ENCODE data around the gene PRPS2. TPM values are rescaled to one million over a fixed set of nuclear protein-coding genes. Genes with fewer than 3 reads are reported as not detected.
A peak's percentile ranks its signal among the peaks of the same experiment; 100 is the strongest.

The PRPS2 gene
- total RNA-seq, 1 donor from 2014 or later, result 53.3 TPM

GRCh38 chrX:12814420-12814819 lies 23.2 kb downstream of the PRPS2 start:
- peak; percentile 42 for DNase-seq (ENCODE audit: low spot score)

- no peak for DNase-seq (ENCODE audit: low spot score)
Observed at GRCh38 chrX:12817528-12817927, 26.3 kb downstream of the PRPS2 start.

- DNase-seq (ENCODE audit: low spot score), result no peak
Observed at GRCh38 chrX:12819222-12819621, 28.0 kb downstream of the PRPS2 start.

- DNase-seq (ENCODE audit: low spot score), result no peak
Observed at GRCh38 chrX:12820737-12821136, 29.5 kb downstream of the PRPS2 start.

GRCh38 chrX:12824944-12825343 lies 33.7 kb downstream of the PRPS2 start:
- DNase-seq (ENCODE audit: low spot score), result no peak

- DNase-seq (ENCODE audit: low spot score), result no peak
Observed at GRCh38 chrX:12825801-12826200, 34.6 kb downstream of the PRPS2 start.

GRCh38 chrX:12843061-12843667 lies 52.0 kb downstream of the PRPS2 start:
- no peak for DNase-seq (ENCODE audit: low spot score)

GRCh38 chrX:12843668-12844279 lies 52.6 kb downstream of the PRPS2 start:
- no peak for DNase-seq (ENCODE audit: low spot score)

GRCh38 chrX:12844319-12844718 lies 53.1 kb downstream of the PRPS2 start:
- DNase-seq (ENCODE audit: low spot score), result no peak

- DNase-seq (ENCODE audit: low spot score), result no peak
Observed at GRCh38 chrX:12865359-12865758, 74.1 kb downstream of the PRPS2 start.

- no peak for DNase-seq (ENCODE audit: low spot score)
Observed at GRCh38 chrX:12866451-12867377, 75.5 kb downstream of the PRPS2 start, which contains the start of gene TLR7. TSS of gene TLR7 (plus strand) at chrX:12867072. CDS start at chrX:12867579, 507 bp downstream.

GRCh38 chrX:12867685-12868084 lies 76.5 kb downstream of the PRPS2 start:
- DNase-seq (ENCODE audit: low spot score), result no peak

GRCh38 chrX:12868747-12869146 lies 77.5 kb downstream of the PRPS2 start:
- no peak for DNase-seq (ENCODE audit: low spot score)

GRCh38 chrX:12871257-12871656 lies 80.0 kb downstream of the PRPS2 start:
- DNase-seq (ENCODE audit: low spot score), result no peak

GRCh38 chrX:12872741-12873140 lies 81.5 kb downstream of the PRPS2 start:
- no peak for DNase-seq (ENCODE audit: low spot score)

Other genes starting within 250 kb of the PRPS2 start
- 4.3 TPM for gene TLR7, start 75.7 kb downstream of the PRPS2 start, total RNA-seq
- 1.4 TPM for gene TLR8, start 115.2 kb downstream of the PRPS2 start, total RNA-seq
- gene TMSB4X, start 183.7 kb downstream of the PRPS2 start, total RNA-seq, result 4,832 TPM